Ascending aorta (tissue), 2 donors: Measurements from ENCODE around the gene SEPHS1. TPM values are rescaled to one million over a fixed set of nuclear protein-coding genes. Genes with fewer than 3 reads are reported as not detected.
"Not testable (repeated sequence)": the region's sequence is repeated elsewhere in the genome, so short reads cannot be mapped to it uniquely, and the experiment has no call there.

Experiments
- DNase-seq, 2 donors: peaks; one replicate each; pipeline ENCODE4 v3.0.0-alpha.2; 2019; ENCODE audit warnings: low spot score in 2 of 2
- H3K27ac ChIP-seq, 2 donors: fragments of 200-600 bp; sonication (generic); one replicate each; pipeline ENCODE4 v1.5.1; 2016 to 2017; ENCODE audit warnings: mild to moderate bottlenecking in 1 of 2
- H3K27me3 ChIP-seq: fragments of 200-600 bp; sonication (generic); one replicate; pipeline ENCODE4 v1.5.1; 2017
- H3K36me3 ChIP-seq, 2 donors: fragments of 200-600 bp; sonication (generic); one replicate each; pipeline ENCODE4 v1.5.1; 2016
- H3K4me1 ChIP-seq, 2 donors: fragments of 200-600 bp; sonication (generic); one replicate each; pipeline ENCODE4 v1.5.1; 2016 to 2017; ENCODE audit warnings: mild to moderate bottlenecking in 1 of 2
- H3K4me3 ChIP-seq, 2 donors: fragments of 200-600 bp; sonication (generic); one replicate each; pipeline ENCODE4 v1.5.1; 2016 to 2017; ENCODE audit warnings: mild to moderate bottlenecking in 1 of 2
- H3K9me3 ChIP-seq, 2 donors: fragments of 200-600 bp; sonication (generic); one replicate each; pipeline ENCODE4 v1.5.1; 2016
- CTCF ChIP-seq, 3 experiments: fragments of 200-600 bp in 2 of 3; fragments of 450-650 bp in 1 of 3; sonication (generic) in 2 of 3; IDR thresholded peaks; one replicate each; pipeline ENCODE4 v1.5.1; 2016 to 2019; ENCODE audit warnings: antibody characterized with exemption in 3 of 3, mild to moderate bottlenecking in 1 of 3, moderate library complexity in 1 of 3
- intact Hi-C: fragments of 100-400 bp; cut with DNase I; formaldehyde crosslinking; loops from one replicate; pipeline ENCODE4 v1.15.1; 2023
- total RNA-seq: library from RNA; depleted of rRNA; stranded (reverse); fragments of >200 nt; gene quantifications from one replicate; pipeline ENCODE4 v1.1.0, GENCODE V29; 2016

The SEPHS1 gene
- total RNA-seq, 1 donor from 2014 or later = 20.3 TPM

- H3K27me3 ChIP-seq = no peaks in the 10 kb centered on the region
- intact Hi-C loops = no loop called here
- no peak overlapping the region for H3K27ac ChIP-seq
- H3K9me3 ChIP-seq = no peaks in the 10 kb centered on the region
- no peak for TF ChIP-seq CTCF (IDR thresholded peaks at IDR 0.05)
- H3K4me3 ChIP-seq = peak overlapping the region in 1 of 2 donors; percentile 19
- DNase-seq = no peak
- no peaks in the 10 kb centered on the region for H3K4me1 ChIP-seq
- H3K36me3 ChIP-seq = no peaks in the 10 kb centered on the region
Observed at GRCh38 chr10:13382703-13383398, 34.8 kb upstream of the SEPHS1 start.

DNA sequence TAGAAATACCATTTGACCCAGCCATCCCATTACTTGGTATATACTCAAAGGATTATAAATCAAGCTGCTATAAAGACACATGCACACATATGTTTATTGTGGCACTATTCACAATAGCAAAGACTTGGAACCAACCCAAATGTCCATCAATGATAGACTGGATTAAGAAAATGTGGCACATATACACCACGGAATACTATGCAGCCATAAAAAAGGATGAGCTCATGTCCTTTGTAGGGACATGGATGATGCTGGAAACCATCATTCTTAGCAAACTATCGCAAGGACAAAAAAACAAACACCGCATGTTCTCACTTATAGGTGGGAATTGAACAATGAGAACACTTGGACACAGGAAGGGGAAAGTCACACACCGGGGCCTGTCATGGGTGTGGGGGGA lies 31.0 kb upstream of the SEPHS1 start:
- H3K36me3 ChIP-seq, H3K4me1 ChIP-seq, intact Hi-C loops, DNase-seq, H3K4me3 ChIP-seq, H3K9me3 ChIP-seq, H3K27me3 ChIP-seq, H3K27ac ChIP-seq: not testable (repeated sequence)

DNA sequence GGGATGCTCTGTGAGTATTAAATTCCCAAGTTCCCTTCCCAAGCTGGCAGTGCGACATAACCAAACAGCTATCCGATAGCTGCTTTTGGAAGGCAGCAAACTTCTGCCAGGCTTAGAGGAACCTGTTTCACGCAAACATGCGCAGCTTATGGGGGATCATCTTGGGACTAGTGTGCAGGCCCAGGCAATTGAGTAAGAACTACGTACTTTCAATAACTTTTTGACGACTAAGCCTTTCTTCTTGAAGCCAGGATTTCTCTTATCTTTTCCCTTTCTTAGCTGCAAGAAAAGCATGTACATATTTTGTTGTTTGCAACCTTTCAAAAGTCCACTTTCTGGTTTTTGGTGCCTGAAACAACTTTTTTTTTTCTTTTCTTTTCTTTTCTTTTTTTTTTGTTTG lies 28.7 kb upstream of the SEPHS1 start:
- Histone ChIP-seq H3K27me3 (no peaks in the 10 kb centered on the region), H3K4me1 (no peaks in the 10 kb centered on the region), H3K9me3 (no peaks in the 10 kb centered on the region), H3K27ac (no peak overlapping the region), H3K36me3 (no peaks in the 10 kb centered on the region), H3K4me3 (no peak overlapping the region)
- no peak for TF ChIP-seq CTCF (IDR thresholded peaks at IDR 0.05)
- intact Hi-C loops = no loop called here
- DNase-seq = no peak

DNA sequence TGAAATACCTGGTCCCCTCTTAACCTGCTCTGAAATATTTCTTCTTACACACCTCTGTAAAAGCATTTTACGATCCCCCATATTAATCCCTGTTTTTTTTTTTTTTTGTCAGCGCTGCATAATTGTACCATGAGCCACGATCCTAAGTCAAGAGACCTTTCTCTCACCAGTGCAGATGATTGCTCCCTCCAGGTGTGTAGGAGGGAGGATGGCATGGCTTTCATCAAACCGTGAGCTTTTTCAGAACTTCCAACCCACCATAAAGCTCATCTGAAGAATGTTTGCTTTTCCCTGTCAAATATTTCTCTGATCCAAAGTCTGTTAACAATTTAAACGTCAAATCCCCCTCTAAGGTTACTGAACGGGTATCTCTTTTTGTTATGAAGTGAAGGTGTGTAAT lies 28.2 kb upstream of the SEPHS1 start:
- no peak for TF ChIP-seq CTCF (IDR thresholded peaks at IDR 0.05)
- intact Hi-C loops = no loop called here
- H3K9me3 ChIP-seq = no peaks in the 10 kb centered on the region
- no peaks in the 10 kb centered on the region for H3K36me3 ChIP-seq
- no peaks in the 10 kb centered on the region for H3K27me3 ChIP-seq
- H3K4me1 ChIP-seq = no peaks in the 10 kb centered on the region
- no peak overlapping the region for H3K27ac ChIP-seq
- no peak for DNase-seq
- no peak overlapping the region for H3K4me3 ChIP-seq

GRCh38 chr10:13375791-13376190 lies 27.7 kb upstream of the SEPHS1 start:
- intact Hi-C loops = no loop called here
- Histone ChIP-seq H3K4me3 (no peak overlapping the region), H3K27me3 (no peaks in the 10 kb centered on the region), H3K36me3 (no peaks in the 10 kb centered on the region), H3K27ac (no peak overlapping the region), H3K4me1 (no peaks in the 10 kb centered on the region), H3K9me3 (no peaks in the 10 kb centered on the region)
- DNase-seq = no peak
- no peak for TF ChIP-seq CTCF (IDR thresholded peaks at IDR 0.05)

DNA sequence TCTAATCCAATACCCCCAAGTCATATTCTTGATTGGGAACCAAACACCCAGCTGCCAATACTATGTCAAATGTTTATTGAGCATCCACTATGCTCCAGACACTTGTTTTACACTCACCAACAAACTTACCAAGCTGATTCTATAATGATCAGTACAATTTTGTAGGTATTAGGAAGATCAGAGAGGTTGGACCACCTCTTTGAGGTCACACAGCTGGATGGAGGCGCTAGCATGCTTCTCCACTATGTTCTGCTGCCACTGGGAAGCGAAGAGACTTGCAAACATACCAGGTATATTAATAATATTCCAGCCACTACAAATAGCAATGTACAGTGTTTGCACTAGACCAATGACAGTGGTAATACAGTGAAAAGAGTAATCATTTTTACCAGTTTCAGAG lies 25.6 kb upstream of the SEPHS1 start:
- no peak for TF ChIP-seq CTCF (IDR thresholded peaks at IDR 0.05)
- H3K9me3 ChIP-seq = no peaks in the 10 kb centered on the region

More for the DNA sequence above, 25.6 kb upstream of the SEPHS1 start:
- intact Hi-C loops = loop anchor here (2.0 kb wide), 1 partner anchor 67 kb away; no protein-coding TSS in a partner anchor
- H3K27me3 ChIP-seq = no peaks in the 10 kb centered on the region
- H3K4me3 ChIP-seq = no peak overlapping the region
- no peak for DNase-seq
- no peak overlapping the region for H3K27ac ChIP-seq
- H3K36me3 ChIP-seq = no peaks in the 10 kb centered on the region
- no peaks in the 10 kb centered on the region for H3K4me1 ChIP-seq
